Measurements from ENCODE around the gene AP1M2.

- TF ChIP-seq CTCF (IDR thresholded peaks at IDR 0.05; ENCODE audit: extremely low read depth in 1 of 2, insufficient read depth in 1 of 2, low read depth in 1 of 2, low read length in 2 of 2) (no peak), EZH2 (IDR thresholded peaks at IDR 0.05; ENCODE audit: borderline replicate concordance, low read depth, low read length, severe bottlenecking) (no peak)
Measured at GRCh38 chr19:10602330-10603083, 15.4 kb upstream of the AP1M2 start.

All from endothelial cell of umbilical vein (primary cell).